VCaP (cell line): ENCODE results near the gene CHCT1.
A peak's percentile ranks its signal among the peaks of the same experiment; 100 is the strongest.
"Not testable (repeated sequence)": the region's sequence is repeated elsewhere in the genome, so short reads cannot be mapped to it uniquely, and the experiment has no call there.

Experiments used
- H3K27ac ChIP-seq: fragments of 450-650 bp; 2 replicates; pipeline ENCODE4 v1.5.1; 2017
- CTCF ChIP-seq: fragments of 450-650 bp; conservative IDR thresholded peaks from 2 replicates; pipeline ENCODE4 v1.5.1; 2017; ENCODE audit warnings: mild to moderate bottlenecking, moderate library complexity

Gene CHCT1

GRCh38 chr17:60423865-60424264 is 1.6 kb downstream of the CHCT1 start:
- H3K27ac ChIP-seq, result no peak overlapping the region
- no peak for TF ChIP-seq CTCF

GRCh38 chr17:60425626-60426025 is 3.3 kb downstream of the CHCT1 start:
- no peak for TF ChIP-seq CTCF
- no peak overlapping the region for H3K27ac ChIP-seq

GRCh38 chr17:60426596-60426995 is 4.3 kb downstream of the CHCT1 start:
- H3K27ac ChIP-seq, result no peak overlapping the region
- no peak for TF ChIP-seq CTCF

- not testable (repeated sequence) for H3K27ac ChIP-seq
Measured at GRCh38 chr17:60428491-60428890, 6.2 kb downstream of the CHCT1 start.

GRCh38 chr17:60430561-60430960 is 8.3 kb downstream of the CHCT1 start:
- not testable (repeated sequence) for H3K27ac ChIP-seq

- H3K27ac ChIP-seq, result not testable (repeated sequence)
Measured at GRCh38 chr17:60433021-60433997, 11.0 kb downstream of the CHCT1 start.

GRCh38 chr17:60435244-60436167 is 13.2 kb downstream of the CHCT1 start:
- TF ChIP-seq CTCF, result peak; percentile 90
- no peak overlapping the region for H3K27ac ChIP-seq

GRCh38 chr17:60436676-60437075 is 14.4 kb downstream of the CHCT1 start:
- no peak for TF ChIP-seq CTCF
- no peak overlapping the region for H3K27ac ChIP-seq

- no peak overlapping the region for H3K27ac ChIP-seq
- TF ChIP-seq CTCF, result no peak
Measured at GRCh38 chr17:60439501-60439900, 17.2 kb downstream of the CHCT1 start.
